ENCODE measurements around the gene JAG2.
A peak's percentile ranks its signal among the peaks of the same experiment; 100 is the strongest.

Gene JAG2

GRCh38 chr14:105138021-105138541 is 30.5 kb downstream of the JAG2 start:
- ATAC-seq (no peak), DNase-seq (ENCODE audit: low spot score in 2 of 2) (no peak)
- no peaks in the 10 kb centered on the region for H3K4me1 Mint-ChIP-seq
- H3K27ac Mint-ChIP-seq: no peak overlapping the region
- no peaks in the 10 kb centered on the region for H3K36me3 Mint-ChIP-seq
- peaks cover 6% of the 10 kb centered on the region for H3K9me3 Mint-ChIP-seq
- no peak overlapping the region for H3K4me3 Mint-ChIP-seq

DNA sequence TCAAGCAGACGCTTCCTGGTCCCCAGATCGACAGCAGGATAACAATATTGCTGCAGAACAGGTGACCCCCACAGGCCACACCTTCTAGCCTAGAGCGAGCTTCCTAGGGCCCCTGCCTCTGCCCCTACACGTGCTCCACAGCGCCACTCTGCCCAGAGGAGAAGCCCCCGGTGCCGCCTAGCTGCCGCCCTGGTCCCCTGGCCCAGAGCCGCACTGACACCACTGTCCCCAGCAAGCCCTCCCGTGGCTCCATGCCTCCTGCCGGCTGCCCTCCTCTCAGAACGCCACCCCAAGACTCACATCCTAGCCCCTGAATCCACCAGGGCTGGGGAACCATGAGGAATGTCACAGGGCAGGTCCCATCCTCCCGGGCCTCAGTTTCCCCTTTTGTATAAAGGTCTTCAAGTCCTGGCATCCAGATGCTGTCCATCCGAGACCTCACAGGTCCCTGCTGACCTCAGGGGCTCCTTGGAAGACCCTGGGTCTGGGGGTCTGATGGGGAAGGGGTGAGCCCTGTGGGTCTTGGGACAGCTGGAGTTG is 31.0 kb downstream of the JAG2 start:
- H3K36me3 Mint-ChIP-seq: no peaks in the 10 kb centered on the region
- ATAC-seq (peak; percentile 24), DNase-seq (ENCODE audit: low spot score in 2 of 2) (no peak)
- no peak overlapping the region for H3K4me3 Mint-ChIP-seq
- H3K27ac Mint-ChIP-seq: no peak overlapping the region
- H3K4me1 Mint-ChIP-seq: no peaks in the 10 kb centered on the region
- H3K9me3 Mint-ChIP-seq: peaks cover 6% of the 10 kb centered on the region

- H3K4me3 Mint-ChIP-seq: no peak overlapping the region
- DNase-seq (ENCODE audit: low spot score in 2 of 2): no peak
- no peak overlapping the region for H3K27ac Mint-ChIP-seq
- peaks cover 6% of the 10 kb centered on the region for H3K9me3 Mint-ChIP-seq
- H3K4me1 Mint-ChIP-seq: no peaks in the 10 kb centered on the region
- ATAC-seq: no peak
- no peaks in the 10 kb centered on the region for H3K36me3 Mint-ChIP-seq
Measured at GRCh38 chr14:105136401-105137322, 31.9 kb downstream of the JAG2 start.

DNA sequence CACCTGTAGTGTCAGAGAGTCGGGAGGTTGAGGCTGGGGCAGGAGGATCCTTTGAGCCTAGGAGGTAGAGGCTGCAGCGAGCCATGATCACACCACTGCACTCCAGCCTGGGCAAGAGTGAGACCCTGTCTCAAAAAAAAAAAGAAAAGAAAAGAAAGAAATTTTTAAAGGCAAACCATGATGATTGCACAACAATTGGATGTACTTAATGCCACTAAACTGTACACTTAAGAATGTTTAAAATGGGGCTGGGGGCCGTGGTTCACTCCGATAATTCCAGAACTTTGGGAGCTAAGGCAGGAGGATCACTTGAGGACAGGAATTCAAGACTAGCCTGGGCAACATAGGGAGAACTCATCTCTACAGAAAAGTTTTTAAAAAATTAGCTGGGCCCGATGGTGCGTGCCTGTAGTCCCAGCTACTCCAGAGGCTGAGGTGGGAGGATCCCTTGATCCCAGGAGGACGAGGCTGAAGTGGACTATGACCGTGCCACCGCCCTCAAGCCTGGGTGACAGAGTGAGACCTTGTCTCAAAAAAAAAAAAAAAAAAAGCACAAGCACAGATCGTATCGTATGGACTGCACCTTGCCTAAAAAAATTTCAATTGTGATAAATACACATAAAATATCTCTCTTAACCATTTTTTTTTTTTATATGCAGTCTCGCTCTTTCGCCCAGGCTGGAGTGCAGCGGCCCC is 32.7 kb downstream of the JAG2 start:
- Mint-ChIP-seq H3K4me3 (no peak overlapping the region), H3K36me3 (no peaks in the 10 kb centered on the region), H3K27ac (no peak overlapping the region), H3K4me1 (no peaks in the 10 kb centered on the region), H3K9me3 (peaks cover 6% of the 10 kb centered on the region)
- DNase-seq (ENCODE audit: low spot score in 2 of 2): no peak
- no peak for ATAC-seq

- no peak for DNase-seq (ENCODE audit: low spot score in 2 of 2)
- Mint-ChIP-seq H3K9me3 (peaks cover 3% of the 10 kb centered on the region), H3K4me1 (no peaks in the 10 kb centered on the region), H3K27ac (no peak overlapping the region), H3K36me3 (no peaks in the 10 kb centered on the region), H3K4me3 (no peak overlapping the region)
- no peak for ATAC-seq
Measured at GRCh38 chr14:105132921-105133654, 35.5 kb downstream of the JAG2 start.

- H3K36me3 Mint-ChIP-seq: no peaks in the 10 kb centered on the region
- DNase-seq (ENCODE audit: low spot score in 2 of 2) (no peak), ATAC-seq (no peak)
- H3K4me1 Mint-ChIP-seq: no peaks in the 10 kb centered on the region
- no peak overlapping the region for H3K4me3 Mint-ChIP-seq
- H3K27ac Mint-ChIP-seq: no peak overlapping the region
- peaks cover 3% of the 10 kb centered on the region for H3K9me3 Mint-ChIP-seq
Measured at GRCh38 chr14:105131241-105131640, 37.3 kb downstream of the JAG2 start.

GRCh38 chr14:105128059-105128458 is 40.5 kb downstream of the JAG2 start:
- ATAC-seq (no peak), DNase-seq (ENCODE audit: low spot score in 2 of 2) (no peak)
- Mint-ChIP-seq H3K4me3 (no peak overlapping the region), H3K4me1 (peaks cover 10% of the 10 kb centered on the region), H3K27ac (no peak overlapping the region), H3K36me3 (no peaks in the 10 kb centered on the region), H3K9me3 (no peaks in the 10 kb centered on the region)

- Mint-ChIP-seq H3K4me3 (no peak overlapping the region), H3K9me3 (peaks cover 2% of the 10 kb centered on the region), H3K36me3 (no peaks in the 10 kb centered on the region), H3K27ac (no peak overlapping the region), H3K4me1 (peaks cover 10% of the 10 kb centered on the region)
- DNase-seq (ENCODE audit: low spot score in 2 of 2) (no peak), ATAC-seq (no peak)
Measured at GRCh38 chr14:105126981-105127329, 41.6 kb downstream of the JAG2 start.

DNA sequence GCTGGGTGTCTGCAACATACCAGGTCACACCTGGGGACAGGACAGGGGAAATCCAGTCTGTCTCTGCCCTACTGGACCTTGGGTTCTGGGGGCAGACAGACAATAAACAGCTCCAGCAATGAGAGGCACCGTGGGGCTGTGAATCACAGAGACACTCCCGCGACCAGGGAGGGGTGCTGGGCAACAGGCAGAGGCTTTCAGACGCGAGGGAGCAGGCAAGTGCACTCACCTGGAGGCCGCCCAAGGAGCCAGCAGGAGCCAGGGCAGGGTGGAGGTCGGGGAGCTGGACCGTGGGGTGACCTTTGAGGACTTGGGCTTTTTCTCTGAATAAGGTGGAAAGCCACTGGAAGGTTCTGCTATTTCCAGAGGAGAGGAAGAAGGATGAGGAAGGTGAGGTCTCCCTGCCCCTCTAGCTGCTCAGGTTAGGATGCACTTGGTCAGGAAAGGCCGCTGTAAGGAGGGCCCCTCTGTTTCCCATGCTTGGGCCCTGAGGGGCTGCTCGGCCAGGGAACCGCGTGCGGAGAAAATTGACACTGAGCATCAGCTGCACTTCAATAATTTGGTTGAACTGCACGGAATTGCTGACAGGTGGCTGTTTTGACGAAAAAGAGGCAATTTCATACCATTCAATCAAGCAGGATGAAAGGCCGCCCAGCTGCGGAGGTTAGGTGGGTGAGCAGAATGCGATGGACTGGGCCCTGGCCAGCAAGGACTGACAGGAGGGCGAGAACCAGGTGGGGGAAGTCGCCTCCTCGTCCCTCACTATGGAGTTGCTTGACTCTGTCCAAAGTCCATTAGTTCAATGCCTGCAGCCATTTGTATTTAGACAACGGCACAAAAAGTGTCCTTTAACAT is 42.2 kb downstream of the JAG2 start:
- DNase-seq (ENCODE audit: low spot score in 2 of 2) (no peak), ATAC-seq (no peak)
- peaks cover 5% of the 10 kb centered on the region for H3K9me3 Mint-ChIP-seq
- no peak overlapping the region for H3K27ac Mint-ChIP-seq
- H3K36me3 Mint-ChIP-seq: no peaks in the 10 kb centered on the region
- H3K4me3 Mint-ChIP-seq: no peak overlapping the region
- H3K4me1 Mint-ChIP-seq: peaks cover 10% of the 10 kb centered on the region

DNA sequence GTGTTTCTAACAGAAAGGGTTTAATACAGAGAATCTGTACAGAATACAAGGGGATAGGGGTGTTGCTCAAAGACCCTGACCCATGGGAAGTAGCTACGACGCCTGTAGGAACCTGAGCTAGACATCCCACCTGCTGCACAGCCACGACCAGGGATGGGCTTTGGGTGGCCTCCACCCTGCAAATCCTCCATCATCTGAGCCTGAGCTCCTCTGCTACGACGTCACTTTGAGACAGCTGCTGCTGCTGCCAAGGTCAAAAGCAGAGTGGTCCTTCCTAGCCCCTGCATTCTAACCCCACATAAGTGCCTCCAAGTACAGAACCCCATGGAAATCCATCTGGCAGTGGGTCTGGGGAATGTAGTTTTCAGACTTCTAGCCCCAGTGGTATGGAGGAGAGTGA is 43.8 kb downstream of the JAG2 start:
- Mint-ChIP-seq H3K4me3 (peak overlapping the region; percentile 17), H3K27ac (no peak overlapping the region), H3K9me3 (peaks cover 5% of the 10 kb centered on the region), H3K36me3 (no peaks in the 10 kb centered on the region), H3K4me1 (peaks cover 10% of the 10 kb centered on the region)
- ATAC-seq (no peak), DNase-seq (ENCODE audit: low spot score in 2 of 2) (no peak)

DNA sequence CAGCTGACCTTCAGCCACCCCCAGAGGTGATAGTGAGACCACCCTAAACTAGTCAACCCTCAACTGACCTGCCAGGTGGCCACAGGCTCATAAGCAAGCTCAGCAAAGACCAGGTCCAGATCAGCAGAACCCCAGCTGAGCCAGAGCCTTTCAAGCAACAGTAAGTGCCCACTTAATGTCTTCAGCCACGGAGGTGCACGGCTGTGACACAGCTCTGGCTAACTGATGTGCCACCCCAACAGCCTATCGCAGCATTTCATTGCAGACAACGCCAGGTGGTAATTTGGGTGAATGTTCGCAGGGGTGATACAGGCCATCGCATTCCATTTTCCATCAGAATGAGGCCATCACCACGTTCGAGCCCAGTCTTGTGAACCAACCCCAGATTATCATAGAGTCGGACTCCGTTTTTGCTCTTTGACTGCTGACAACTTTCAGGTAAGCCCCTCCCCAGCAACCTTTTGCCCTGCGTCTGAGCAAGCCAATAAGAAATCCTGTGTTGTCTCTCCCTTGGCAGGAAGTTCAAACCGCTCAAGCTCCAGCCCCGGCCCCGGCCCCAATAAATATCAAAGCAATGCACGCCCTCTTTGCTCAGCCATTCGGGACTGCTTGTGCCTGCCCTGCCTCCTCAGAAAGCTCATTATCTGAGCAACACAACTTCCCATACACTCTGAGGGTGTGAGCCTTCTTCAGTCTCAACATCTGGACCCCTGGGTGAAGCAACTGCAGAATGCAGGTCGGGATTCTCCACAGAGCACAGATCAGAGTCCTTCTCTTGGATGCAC is 44.4 kb downstream of the JAG2 start:
- ATAC-seq: no peak
- peaks cover 10% of the 10 kb centered on the region for H3K4me1 Mint-ChIP-seq
- H3K4me3 Mint-ChIP-seq: peak overlapping the region; percentile 17
- peaks cover 5% of the 10 kb centered on the region for H3K9me3 Mint-ChIP-seq
- no peaks in the 10 kb centered on the region for H3K36me3 Mint-ChIP-seq
- no peak for DNase-seq (ENCODE audit: low spot score in 2 of 2)
- no peak overlapping the region for H3K27ac Mint-ChIP-seq

- DNase-seq (ENCODE audit: low spot score in 2 of 2): no peak
- peaks cover 5% of the 10 kb centered on the region for H3K9me3 Mint-ChIP-seq
- H3K4me1 Mint-ChIP-seq: peaks cover 10% of the 10 kb centered on the region
- H3K4me3 Mint-ChIP-seq: no peak overlapping the region
- ATAC-seq: no peak
- no peaks in the 10 kb centered on the region for H3K36me3 Mint-ChIP-seq
- H3K27ac Mint-ChIP-seq: no peak overlapping the region
Measured at GRCh38 chr14:105123064-105123665, 45.4 kb downstream of the JAG2 start.

GRCh38 chr14:105120056-105120455 is 48.5 kb downstream of the JAG2 start:
- DNase-seq (ENCODE audit: low spot score in 2 of 2) (no peak), ATAC-seq (no peak)
- Mint-ChIP-seq H3K9me3 (peaks cover 5% of the 10 kb centered on the region), H3K4me1 (peaks cover 9% of the 10 kb centered on the region), H3K27ac (no peak overlapping the region), H3K4me3 (no peak overlapping the region), H3K36me3 (no peaks in the 10 kb centered on the region)

All from stimulated activated effector memory CD8-positive, alpha-beta T cell treated with anti-CD3 and anti-CD28 coated beads, Interleukin-12 subunit alpha, Interleukin-12 subunit beta, amount 100 ng/mL, for 72 hours (primary cell).